ENCODE measurements around the gene YARS1. TPM values are rescaled to one million over a fixed set of nuclear protein-coding genes. Genes with fewer than 3 reads are reported as not detected.

YARS1 gene
- total RNA-seq, 4 donors from 2014 or later = 23.9 to 54.5 (median 33.8) TPM

- Histone ChIP-seq H3K36me3 (peaks cover 0 to 37% (median 7%) of the 10 kb centered on the region in 4 donors), H3K4me1 (no peaks in the 10 kb centered on the region), H3K9me3 (peaks cover 0 to 3% of the 10 kb centered on the region in 2 donors), H3K27ac (no peak overlapping the region), H3K27me3 (no peaks in the 10 kb centered on the region), H3K4me3 (no peak overlapping the region)
- TF ChIP-seq CTCF (IDR thresholded peaks at IDR 0.05) (no peak), POLR2AphosphoS5 (IDR thresholded peaks at IDR 0.05) (no peak), EP300 (IDR thresholded peaks at IDR 0.05; ENCODE audit: low read depth) (no peak), POLR2A (IDR thresholded peaks at IDR 0.05) (no peak)
- intact Hi-C loops (cut with DNase I; ENCODE audit: low total_unique reads) = no loop called here
- 40 to 42% methylated on average over 2 of the region's 2 CpGs for WGBS, 2 donors (ENCODE audit: low coverage in 1 of 2)
- DNase-seq = no peak
- in situ Hi-C loops (cut with MboI; ENCODE audit: low pct_ligation_motif_present in 1 of 4, low pct_unique_long_range_greater_than_20kb in 1 of 4, low sequenced_read_pairs in 3 of 4) = no loop called here
These were observed 31.4 kb upstream of the YARS1 start for GRCh38 chr1:32848354-32849063.

- Histone ChIP-seq H3K36me3 (peaks cover 0 to 72% (median 35%) of the 10 kb centered on the region in 4 donors), H3K4me1 (no peaks in the 10 kb centered on the region), H3K9me3 (no peaks in the 10 kb centered on the region), H3K27me3 (no peaks in the 10 kb centered on the region), H3K27ac (no peak overlapping the region), H3K4me3 (no peak overlapping the region)
- intact Hi-C loops (cut with DNase I; ENCODE audit: low total_unique reads) = no loop called here
- no peak for DNase-seq
- WGBS, 2 donors (ENCODE audit: low coverage in 1 of 2) = 57 to 95% methylated on average over 1 of the region's 1 CpG
- in situ Hi-C loops (cut with MboI; ENCODE audit: low pct_ligation_motif_present in 1 of 4, low pct_unique_long_range_greater_than_20kb in 1 of 4, low sequenced_read_pairs in 3 of 4) = no loop called here
- TF ChIP-seq EP300 (IDR thresholded peaks at IDR 0.05; ENCODE audit: low read depth) = no peak
- TF ChIP-seq POLR2AphosphoS5 (IDR thresholded peaks at IDR 0.05) = no peak
- TF ChIP-seq CTCF (IDR thresholded peaks at IDR 0.05) = no peak
- no peak for TF ChIP-seq POLR2A (IDR thresholded peaks at IDR 0.05)
These were observed 14.7 kb upstream of the YARS1 start for GRCh38 chr1:32831878-32832277.

- Histone ChIP-seq H3K4me3 (no peak overlapping the region), H3K4me1 (no peaks in the 10 kb centered on the region), H3K27me3 (no peaks in the 10 kb centered on the region), H3K9me3 (no peaks in the 10 kb centered on the region), H3K36me3 (peaks cover 0 to 81% (median 34%) of the 10 kb centered on the region in 4 donors), H3K27ac (no peak overlapping the region)
- intact Hi-C loops (cut with DNase I; ENCODE audit: low total_unique reads) (no loop called here), in situ Hi-C loops (cut with MboI; ENCODE audit: low pct_ligation_motif_present in 1 of 4, low pct_unique_long_range_greater_than_20kb in 1 of 4, low sequenced_read_pairs in 3 of 4) (no loop called here)
- WGBS, 2 donors (ENCODE audit: low coverage in 1 of 2) = 92 to 95% methylated on average over 6 of the region's 6 CpGs
- DNase-seq = no peak
- no peak for TF ChIP-seq CTCF (IDR thresholded peaks at IDR 0.05)
- no peak for TF ChIP-seq POLR2AphosphoS5 (IDR thresholded peaks at IDR 0.05)
- no peak for TF ChIP-seq POLR2A (IDR thresholded peaks at IDR 0.05)
- no peak for TF ChIP-seq EP300 (IDR thresholded peaks at IDR 0.05; ENCODE audit: low read depth)
These were observed 13.1 kb upstream of the YARS1 start for GRCh38 chr1:32830092-32830852.

GRCh38 chr1:32828341-32828740 is 11.2 kb upstream of the YARS1 start:
- peaks cover 0 to 69% (median 30%) of the 10 kb centered on the region in 4 donors for H3K36me3 ChIP-seq

More at GRCh38 chr1:32828341-32828740, 11.2 kb upstream of the YARS1 start:
- no peaks in the 10 kb centered on the region for H3K9me3 ChIP-seq
- whole genome bisulfite sequencing, 2 donors (ENCODE audit: low coverage in 1 of 2) = 84 to 92% methylated on average over 7 of the region's 7 CpGs
- no peaks in the 10 kb centered on the region for H3K4me1 ChIP-seq
- intact Hi-C loops (cut with DNase I; ENCODE audit: low total_unique reads) (no loop called here), in situ Hi-C loops (cut with MboI; ENCODE audit: low pct_ligation_motif_present in 1 of 4, low pct_unique_long_range_greater_than_20kb in 1 of 4, low sequenced_read_pairs in 3 of 4) (no loop called here)
- DNase-seq = no peak
- H3K27ac ChIP-seq = no peak overlapping the region
- TF ChIP-seq POLR2AphosphoS5 (IDR thresholded peaks at IDR 0.05) = no peak
- peak in 2 of 5 experiments; percentile 3 to 15 for TF ChIP-seq CTCF (IDR thresholded peaks at IDR 0.05)
- no peak overlapping the region for H3K4me3 ChIP-seq
- H3K27me3 ChIP-seq = no peaks in the 10 kb centered on the region

All from transverse colon (tissue), 4 donors.